AG09309 (cell line): ENCODE data around the gene MATN3.
"Not testable (repeated sequence)": the region's sequence is repeated elsewhere in the genome, so short reads cannot be mapped to it uniquely, and the experiment has no call there.

ENCODE experiments used
- DNase-seq: peaks from one replicate; pipeline ENCODE4 v3.0.0-alpha.2; 2010; ENCODE audit warnings: low read depth
- H3K4me3 ChIP-seq: 2 replicates; pipeline ENCODE4 v1.5.1; 2011; ENCODE audit warnings: mild to moderate bottlenecking, low read depth, low read length, moderate library complexity; ENCODE audit not compliant: control insufficient read depth
- CTCF ChIP-seq: IDR thresholded peaks from 2 replicates; pipeline ENCODE4 v1.5.1; 2011; ENCODE audit warnings: mild to moderate bottlenecking, low read depth, low read length, inconsistent platforms; ENCODE audit not compliant: insufficient read depth, control insufficient read depth; ENCODE audit errors: missing control alignments

The MATN3 gene

GRCh38 chr2:20049637-20050036 is 37.2 kb upstream of the MATN3 start:
- H3K4me3 ChIP-seq: peak overlapping the region; percentile 99
- TF ChIP-seq CTCF: no peak
- no peak for DNase-seq

GRCh38 chr2:20048488-20049448 is 36.3 kb upstream of the MATN3 start:
- no peak for TF ChIP-seq CTCF
- no peak for DNase-seq
- H3K4me3 ChIP-seq: peak overlapping the region; percentile 99

- DNase-seq, H3K4me3 ChIP-seq: not testable (repeated sequence)
Measured at GRCh38 chr2:20045712-20046292, 33.3 kb upstream of the MATN3 start.

GRCh38 chr2:20044778-20045177 is 32.3 kb upstream of the MATN3 start:
- no peak for DNase-seq
- TF ChIP-seq CTCF: no peak
- no peak overlapping the region for H3K4me3 ChIP-seq

GRCh38 chr2:20042531-20042930 is 30.1 kb upstream of the MATN3 start:
- DNase-seq: no peak
- H3K4me3 ChIP-seq: no peak overlapping the region
- TF ChIP-seq CTCF: no peak

GRCh38 chr2:20040489-20041172 is 28.2 kb upstream of the MATN3 start:
- no peak for TF ChIP-seq CTCF
- DNase-seq: no peak
- H3K4me3 ChIP-seq: no peak overlapping the region

GRCh38 chr2:20037660-20038059 is 25.2 kb upstream of the MATN3 start:
- TF ChIP-seq CTCF: no peak
- no peak overlapping the region for H3K4me3 ChIP-seq
- no peak for DNase-seq
